Left ventricle myocardium superior (tissue), 1 donor: ENCODE data around the gene MN1. TPM values are rescaled to one million over a fixed set of nuclear protein-coding genes. Genes with fewer than 3 reads are reported as not detected.

Source experiments
- ATAC-seq: fragments of 200-7000 bp; cut with Tn5 transposase; one replicate; pipeline ENCODE4 v1.9.1; 2020; ENCODE audit warnings: mild to moderate bottlenecking, moderate library complexity
- DNase-seq: peaks from one replicate; pipeline ENCODE4 v3.0.0-alpha.2; 2020
- intact Hi-C: fragments of 100-400 bp; cut with micrococcal nuclease; formaldehyde crosslinking; loops from one replicate; pipeline ENCODE4 v1.11.0; 2022
- total RNA-seq: library from RNA; stranded (reverse); fragmentation: NEBNext Ultra II Directional; extraction: Animal tissue kit (Norgen Biotek cat#: 25700); gene quantifications from one replicate; pipeline ENCODE4 v1.2.1, GENCODE V29; 2021
- donor health status: DM: no; HTN: yes; CAD: no; lungs with severe emphysema.

Gene MN1
- total RNA-seq, 1 donor from 2014 or later = 5.3 TPM

DNA sequence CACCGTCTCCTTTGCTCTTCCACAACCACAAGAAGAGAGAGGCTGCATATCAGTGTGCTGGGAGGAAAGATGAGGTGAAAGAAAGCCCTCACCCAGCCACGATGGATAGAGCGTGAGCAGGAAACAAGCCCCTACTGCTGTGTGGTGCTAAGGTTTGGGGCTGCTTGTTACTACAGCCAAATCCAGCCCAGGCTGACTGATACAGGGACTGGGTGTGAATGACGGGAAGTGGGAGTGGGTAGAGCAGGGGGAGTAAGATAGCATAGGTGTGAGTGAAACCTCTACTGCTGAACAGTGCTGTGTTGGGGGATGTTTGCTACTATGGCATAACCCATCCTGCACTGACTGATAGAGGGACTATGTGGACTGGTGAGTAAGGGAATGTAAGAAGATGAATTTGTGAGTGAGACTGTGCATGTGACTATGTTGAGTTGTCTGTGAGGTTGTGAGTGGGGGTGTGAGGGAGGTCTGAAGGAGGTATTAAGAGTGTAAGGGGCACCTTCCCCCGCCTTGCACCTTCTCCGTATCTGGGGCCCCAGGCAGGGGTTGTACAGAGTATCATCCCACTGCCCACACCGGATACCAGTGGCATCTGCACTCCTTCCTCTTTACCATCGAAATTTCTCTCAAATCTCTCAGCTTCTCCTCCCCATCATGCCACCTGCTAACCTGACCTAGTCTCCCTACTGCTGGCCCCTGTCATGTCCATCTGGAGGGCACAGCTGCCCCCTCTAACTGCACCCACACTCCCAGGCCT, 91.5 kb downstream of the MN1 start:
- ATAC-seq (no peak), DNase-seq (no peak)
- intact Hi-C loops = no loop called here

GRCh38 chr22:27706489-27706888, 95.1 kb downstream of the MN1 start:
- ATAC-seq (no peak), DNase-seq (no peak)
- intact Hi-C loops = no loop called here

- DNase-seq = no peak
- intact Hi-C loops = no loop called here
- ATAC-seq = no peak
These were observed 96.0 kb downstream of the MN1 start for GRCh38 chr22:27705408-27706080.

GRCh38 chr22:27704581-27704980, 97.0 kb downstream of the MN1 start:
- intact Hi-C loops = no loop called here
- ATAC-seq (no peak), DNase-seq (no peak)

GRCh38 chr22:27699383-27700019, 102.1 kb downstream of the MN1 start:
- intact Hi-C loops = no loop called here
- ATAC-seq (no peak), DNase-seq (no peak)

GRCh38 chr22:27698813-27699212, 102.7 kb downstream of the MN1 start:
- intact Hi-C loops = no loop called here
- ATAC-seq (no peak), DNase-seq (no peak)

Other genes with a start within 250 kb of the MN1 start
- 47.7 TPM for gene PITPNB, start 117.5 kb upstream of the MN1 start, total RNA-seq